CD14-positive monocyte (primary cell): ENCODE data around the gene TMEM132C. TPM values are rescaled to one million over a fixed set of nuclear protein-coding genes. Genes with fewer than 3 reads are reported as not detected.

Experiments
- DNase-seq, 3 donors: peaks; one replicate each; pipeline ENCODE4 v3.0.0-alpha.2; 2011 to 2022
- H2AFZ ChIP-seq: 2 replicates; pipeline ENCODE4 v1.6.0; 2012; ENCODE audit warnings: mild to moderate bottlenecking, low read depth, low read length, inconsistent platforms; ENCODE audit not compliant: insufficient read depth, poor library complexity, severe bottlenecking
- H3K27ac ChIP-seq, 2 donors: 1 replicate in 1 of 2; 2 replicates in 1 of 2; pipeline ENCODE4 v1.5.1; 2012 to 2013; ENCODE audit warnings: low read length in 2 of 2, control low read depth in 1 of 2, inconsistent platforms in 1 of 2, low read depth in 1 of 2, mild to moderate bottlenecking in 1 of 2
- H3K27me3 ChIP-seq, 2 donors: one replicate each; pipeline versions ENCODE4 v1.6.0 to v1.6.1; 2011 to 2013; ENCODE audit warnings: low read length in 2 of 2; ENCODE audit not compliant: control insufficient read depth in 2 of 2, insufficient read depth in 2 of 2
- H3K36me3 ChIP-seq, 2 donors: replicated peaks in 1 of 2; 1 replicate in 1 of 2; 2 replicates in 1 of 2; pipeline versions ENCODE4 v1.5.1 to v1.6.1; 2012 to 2013; ENCODE audit warnings: low read length in 2 of 2, control low read depth in 1 of 2, inconsistent platforms in 1 of 2, mild to moderate bottlenecking in 1 of 2; ENCODE audit not compliant: insufficient read depth in 2 of 2, control insufficient read depth in 1 of 2
- H3K4me1 ChIP-seq, 2 donors: 1 replicate in 1 of 2; 2 replicates in 1 of 2; pipeline versions ENCODE4 v1.5.1 to v1.6.1; 2012 to 2013; ENCODE audit warnings: low read length in 2 of 2, control low read depth in 1 of 2, inconsistent platforms in 1 of 2, mild to moderate bottlenecking in 1 of 2, moderate library complexity in 1 of 2; ENCODE audit not compliant: insufficient read depth in 2 of 2, control insufficient read depth in 1 of 2
- H3K4me2 ChIP-seq: replicated peaks from 2 replicates; pipeline ENCODE3; 2012; ENCODE audit warnings: low read length, moderate library complexity, mild to moderate bottlenecking; ENCODE audit not compliant: poor library complexity, severe bottlenecking; ENCODE audit errors: extremely low read depth
- H3K4me3 ChIP-seq, 3 experiments: fragments of 200-600 bp in 1 of 3; sonication (generic) in 1 of 3; replicated peaks in 1 of 3; 1 replicate in 2 of 3; 2 replicates in 1 of 3; pipeline ENCODE4 v1.5.1; 2011 to 2013; ENCODE audit warnings: low read length in 3 of 3, mild to moderate bottlenecking in 3 of 3, control low read depth in 2 of 3, low read depth in 2 of 3, inconsistent platforms in 1 of 3, moderate library complexity in 1 of 3
- H3K79me2 ChIP-seq: 2 replicates; pipeline ENCODE4 v1.6.0; 2012; ENCODE audit warnings: mild to moderate bottlenecking, control low read depth, inconsistent platforms, low read length, moderate library complexity; ENCODE audit not compliant: insufficient read depth
- H3K9ac ChIP-seq: 2 replicates; pipeline ENCODE4 v1.6.0; 2017; ENCODE audit warnings: low read length, mild to moderate bottlenecking; ENCODE audit not compliant: insufficient read depth, poor library complexity, severe bottlenecking
- H3K9me3 ChIP-seq, 2 donors: replicated peaks in 1 of 2; 1 replicate in 1 of 2; 2 replicates in 1 of 2; pipeline versions ENCODE4 v1.5.1 to v1.6.1; 2012 to 2013; ENCODE audit warnings: low read length in 2 of 2, control low read depth in 1 of 2; ENCODE audit not compliant: control insufficient read depth in 1 of 2, insufficient read depth in 1 of 2
- H4K20me1 ChIP-seq: 2 replicates; pipeline ENCODE4 v1.6.0; 2012; ENCODE audit warnings: mild to moderate bottlenecking, low read length, control low read depth, moderate library complexity; ENCODE audit not compliant: insufficient read depth
- H3K27ac Mint-ChIP-seq, 7 donors: one replicate each; pipeline ENCODE4 v1.8.0; 2020; ENCODE audit warnings: mild to moderate bottlenecking in 7 of 7, mixed read lengths in 7 of 7, moderate library complexity in 6 of 7, inconsistent platforms in 2 of 7
- H3K27me3 Mint-ChIP-seq, 3 donors: one replicate each; pipeline ENCODE4 v1.8.0; 2021 to 2022; ENCODE audit warnings: low read depth in 3 of 3, mild to moderate bottlenecking in 3 of 3, mixed read lengths in 3 of 3, moderate library complexity in 3 of 3, inconsistent platforms in 1 of 3
- H3K36me3 Mint-ChIP-seq, 2 donors: one replicate each; pipeline ENCODE4 v1.8.0; 2020; ENCODE audit warnings: mixed read lengths in 2 of 2, inconsistent platforms in 1 of 2, mild to moderate bottlenecking in 1 of 2
- H3K4me1 Mint-ChIP-seq: one replicate; pipeline ENCODE4 v1.8.0; 2020; ENCODE audit warnings: mild to moderate bottlenecking, mixed read lengths
- H3K4me3 Mint-ChIP-seq, 2 donors: one replicate each; pipeline ENCODE4 v1.8.0; 2020; ENCODE audit warnings: mild to moderate bottlenecking in 2 of 2, mixed read lengths in 2 of 2, moderate library complexity in 1 of 2
- H3K9me3 Mint-ChIP-seq, 7 donors: one replicate each; pipeline ENCODE4 v1.8.0; 2020 to 2022; ENCODE audit warnings: mixed read lengths in 7 of 7, mild to moderate bottlenecking in 6 of 7, moderate library complexity in 6 of 7, inconsistent platforms in 2 of 7
- WGBS: methylation state at CpG from one replicate; pipeline ENCODE4 v1.1.5; 2013; ENCODE audit warnings: missing lambda C conversion rate; ENCODE audit not compliant: insufficient coverage; 5-methylcytosine and 5-hydroxymethylcytosine counted together
- intact Hi-C, 2 donors: fragments of 100-400 bp; cut with micrococcal nuclease; formaldehyde crosslinking; loops; one replicate each; pipeline versions ENCODE4 v1.15.0 to v1.15.1; 2023
- polyA plus RNA-seq, 3 donors: library from polyadenylated mRNA; depleted of rRNA in 1 of 3; unstranded in 2 of 3; stranded (reverse) in 1 of 3; fragments of 300-500 nt in 2 of 3; fragments of >200 nt in 1 of 3; fragmentation: Illumina TruSeq in 2 of 3; gene quantifications; 1 replicate in 2 of 3; 2 replicates in 1 of 3; pipeline ENCODE4 v1.2.3, GENCODE V29; 2012 to 2021
- TF ChIP-seq, protein P1 (sequence below): fragments of 200-600 bp; IDR thresholded peaks from one replicate; pipeline ENCODE4 v1.8.0; 2022; ENCODE audit warnings: antibody characterized with exemption, mild to moderate bottlenecking

Gene TMEM132C
- polyA plus RNA-seq, 3 donors = not detected

- Mint-ChIP-seq H3K4me1 (no peaks in the 10 kb centered on the region), H3K27me3 (peaks cover 0 to 3% (median 1%) of the 10 kb centered on the region in 3 donors), H3K4me3 (no peak overlapping the region), H3K27ac (no peak overlapping the region), H3K9me3 (peaks cover 0 to 13% (median 3%) of the 10 kb centered on the region in 7 donors), H3K36me3 (no peaks in the 10 kb centered on the region)
- no peak for DNase-seq
- no peak overlapping the region for H3K9ac ChIP-seq
- TF ChIP-seq, protein P1, sequence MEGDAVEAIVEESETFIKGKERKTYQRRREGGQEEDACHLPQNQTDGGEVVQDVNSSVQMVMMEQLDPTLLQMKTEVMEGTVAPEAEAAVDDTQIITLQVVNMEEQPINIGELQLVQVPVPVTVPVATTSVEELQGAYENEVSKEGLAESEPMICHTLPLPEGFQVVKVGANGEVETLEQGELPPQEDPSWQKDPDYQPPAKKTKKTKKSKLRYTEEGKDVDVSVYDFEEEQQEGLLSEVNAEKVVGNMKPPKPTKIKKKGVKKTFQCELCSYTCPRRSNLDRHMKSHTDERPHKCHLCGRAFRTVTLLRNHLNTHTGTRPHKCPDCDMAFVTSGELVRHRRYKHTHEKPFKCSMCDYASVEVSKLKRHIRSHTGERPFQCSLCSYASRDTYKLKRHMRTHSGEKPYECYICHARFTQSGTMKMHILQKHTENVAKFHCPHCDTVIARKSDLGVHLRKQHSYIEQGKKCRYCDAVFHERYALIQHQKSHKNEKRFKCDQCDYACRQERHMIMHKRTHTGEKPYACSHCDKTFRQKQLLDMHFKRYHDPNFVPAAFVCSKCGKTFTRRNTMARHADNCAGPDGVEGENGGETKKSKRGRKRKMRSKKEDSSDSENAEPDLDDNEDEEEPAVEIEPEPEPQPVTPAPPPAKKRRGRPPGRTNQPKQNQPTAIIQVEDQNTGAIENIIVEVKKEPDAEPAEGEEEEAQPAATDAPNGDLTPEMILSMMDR = no peak
- intact Hi-C loops = no loop called here
- H4K20me1 ChIP-seq = no peaks in the 10 kb centered on the region
- H3K9me3 ChIP-seq = peaks cover 0 to 6% of the 10 kb centered on the region in 2 donors
- H3K79me2 ChIP-seq = no peaks in the 10 kb centered on the region
- no peaks in the 10 kb centered on the region for H3K4me1 ChIP-seq
- H3K4me3 ChIP-seq = no peak overlapping the region
- no peaks in the 10 kb centered on the region for H3K27me3 ChIP-seq
- no peak overlapping the region for H2AFZ ChIP-seq
- H3K36me3 ChIP-seq = no peaks in the 10 kb centered on the region
- no peak overlapping the region for H3K4me2 ChIP-seq
- WGBS = no CpG with 5 or more reads among the region's 3 CpGs
- H3K27ac ChIP-seq = no peak overlapping the region
These were observed 183.8 kb downstream of the TMEM132C start for GRCh38 chr12:128450810-128451209.

DNA sequence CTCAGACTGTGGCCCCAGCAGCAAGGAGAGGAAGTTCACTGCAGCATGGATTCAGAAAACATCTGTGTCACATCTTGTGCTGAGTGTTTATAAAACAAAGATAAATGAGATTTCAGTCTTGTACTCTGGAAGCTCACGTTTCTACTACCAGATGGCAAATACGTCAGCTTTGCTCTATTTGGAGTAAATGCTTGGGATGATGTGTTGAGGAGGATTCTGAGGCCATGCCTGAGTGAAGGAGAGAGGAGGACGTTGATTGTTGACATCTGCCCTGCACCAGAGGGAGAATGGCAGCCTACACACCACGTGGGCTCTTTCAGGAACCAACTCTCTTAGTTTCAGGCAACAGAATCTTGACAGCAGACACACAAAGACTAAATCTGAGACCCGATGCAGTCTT lies 188.9 kb downstream of the TMEM132C start:
- no peaks in the 10 kb centered on the region for H3K4me1 Mint-ChIP-seq
- Histone ChIP-seq H3K27ac (no peak overlapping the region), H3K27me3 (no peaks in the 10 kb centered on the region), H3K4me2 (no peak overlapping the region), H3K9me3 (peaks cover 0 to 4% of the 10 kb centered on the region in 2 donors), H3K79me2 (no peaks in the 10 kb centered on the region), H3K36me3 (no peaks in the 10 kb centered on the region), H4K20me1 (no peaks in the 10 kb centered on the region), H3K9ac (no peak overlapping the region), H3K4me3 (no peak overlapping the region), H3K4me1 (no peaks in the 10 kb centered on the region), H2AFZ (no peak overlapping the region)
- no peak for DNase-seq
- H3K9me3 Mint-ChIP-seq = peaks cover 0 to 10% (median 3%) of the 10 kb centered on the region in 7 donors
- peaks cover 0 to 3% (median 0%) of the 10 kb centered on the region in 3 donors for H3K27me3 Mint-ChIP-seq
- TF ChIP-seq, protein P1 = no peak
- no peaks in the 10 kb centered on the region for H3K36me3 Mint-ChIP-seq
- intact Hi-C loops = no loop called here
- WGBS = 66% methylated on average over 3 of the region's 5 CpGs
- H3K4me3 Mint-ChIP-seq = no peak overlapping the region
- H3K27ac Mint-ChIP-seq = no peak overlapping the region
